IPS-11a (cell line): Measurements from ENCODE around the gene IGF2.

Experiments
- H3K4me3 ChIP-seq: one replicate; pipeline ENCODE4 v1.5.1; 2013; ENCODE audit warnings: low read depth, low read length, control low read depth

Gene IGF2

GRCh38 chr11:2093575-2094353, 45.4 kb downstream of the IGF2 start:
- no peak overlapping the region for H3K4me3 ChIP-seq

GRCh38 chr11:2092956-2093412, 46.2 kb downstream of the IGF2 start:
- H3K4me3 ChIP-seq = no peak overlapping the region

GRCh38 chr11:2092464-2092910, 46.7 kb downstream of the IGF2 start:
- H3K4me3 ChIP-seq = no peak overlapping the region

DNA sequence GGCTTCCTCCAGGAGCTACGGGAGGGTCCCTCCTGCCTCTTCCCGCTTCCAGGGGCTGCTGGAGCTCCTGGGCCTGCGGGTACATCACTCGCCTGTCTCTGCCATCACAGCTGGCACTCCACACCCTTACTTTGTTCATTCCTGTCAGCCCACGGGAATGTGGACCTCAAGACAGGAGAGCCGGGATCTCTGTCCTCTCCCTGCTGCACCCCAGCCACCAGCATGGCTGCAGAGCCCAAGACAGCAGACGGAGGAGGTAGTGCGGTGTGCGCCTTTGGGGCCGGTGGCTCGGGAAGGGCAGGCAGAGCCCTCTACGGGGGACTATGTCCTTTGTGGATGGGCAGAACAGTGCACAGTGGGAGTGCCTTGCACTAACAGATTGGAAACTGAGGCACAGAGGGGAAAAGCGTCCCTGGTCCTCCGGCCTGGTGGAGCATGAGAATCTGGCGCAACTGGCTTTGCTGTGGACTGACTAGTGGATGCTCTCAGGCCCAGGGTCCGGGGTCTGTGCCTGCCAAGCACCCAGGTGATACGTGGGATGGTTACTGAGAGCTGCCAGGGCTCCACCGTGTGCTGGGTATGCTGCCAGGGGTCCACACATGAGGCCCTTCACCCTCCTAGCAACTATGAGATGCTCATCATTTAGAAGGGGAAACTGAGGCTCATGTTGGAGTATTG, 47.3 kb downstream of the IGF2 start:
- H3K4me3 ChIP-seq = no peak overlapping the region

DNA sequence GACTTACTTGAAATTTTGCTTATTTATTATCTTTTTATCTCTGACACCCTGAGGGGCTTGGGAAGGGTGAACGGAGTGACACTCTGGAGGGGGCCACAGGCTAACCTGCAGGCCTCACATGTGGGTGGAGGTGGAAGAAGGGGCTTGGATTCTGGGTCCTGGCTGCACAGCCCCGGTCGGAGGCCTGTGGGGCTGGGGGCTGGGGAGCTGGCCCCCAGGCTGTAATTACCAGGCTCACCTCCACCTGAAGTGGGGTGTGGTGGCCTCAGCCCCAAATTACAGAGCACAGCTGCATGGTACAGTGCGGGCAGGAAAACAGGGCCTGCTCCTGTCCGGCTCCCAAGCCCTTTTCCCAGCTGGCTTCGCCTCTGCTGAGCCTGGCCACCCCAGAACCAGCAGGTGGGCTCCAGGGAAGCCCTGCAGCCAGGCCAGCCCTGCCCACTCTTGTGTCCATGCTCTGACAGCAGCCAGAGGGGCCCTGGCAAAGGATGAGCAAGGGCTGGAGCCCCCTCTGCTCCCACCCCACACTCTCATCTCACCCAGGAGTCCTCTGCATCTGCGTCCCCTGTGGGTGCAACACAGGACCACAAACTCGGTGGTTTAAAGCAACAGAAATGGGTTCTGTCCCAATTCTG, 48.0 kb downstream of the IGF2 start:
- no peak overlapping the region for H3K4me3 ChIP-seq

DNA sequence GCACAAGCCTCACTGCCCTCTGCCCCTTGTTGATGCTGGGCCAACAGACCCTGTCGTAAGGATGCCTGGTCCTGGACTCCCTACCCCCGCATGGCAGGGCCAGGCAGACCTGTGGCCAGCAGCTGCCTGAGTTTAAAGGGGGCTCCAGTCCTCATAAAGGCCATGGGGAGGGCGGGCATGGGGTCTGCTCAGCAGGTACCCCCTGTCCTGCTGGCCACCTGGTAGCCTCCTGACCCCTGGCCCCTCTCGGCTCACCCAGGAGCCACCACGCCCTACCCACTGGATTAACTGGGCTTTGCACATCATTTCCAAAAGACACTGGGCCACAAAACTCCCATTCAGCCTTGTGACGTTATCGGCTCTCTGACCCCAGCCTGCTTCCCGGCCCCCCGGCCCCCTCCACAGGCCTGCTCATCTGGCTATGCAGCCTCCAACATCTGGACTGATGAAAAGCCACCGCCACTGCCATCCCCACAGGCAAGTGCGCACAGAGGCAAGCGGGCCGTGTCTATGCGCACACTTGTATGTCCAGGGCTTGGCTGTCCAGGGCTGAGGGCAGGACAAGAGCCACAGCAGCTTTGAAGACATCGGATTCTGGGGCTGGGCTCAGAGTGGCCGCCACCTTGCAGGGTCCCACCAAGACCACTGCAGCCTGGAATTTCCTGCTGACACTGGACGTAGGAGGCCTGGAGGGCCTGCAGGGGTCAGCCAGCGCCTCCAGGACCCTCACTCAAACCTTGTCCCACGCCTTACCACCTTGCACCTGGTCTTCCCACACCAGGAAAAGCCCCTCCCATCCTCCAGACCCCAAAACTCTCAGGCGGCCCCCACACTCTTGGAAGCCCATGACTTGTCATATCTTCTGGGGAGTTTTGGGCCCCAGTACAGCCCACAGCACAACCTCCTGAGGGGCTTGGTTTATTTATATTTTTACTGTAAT, 48.7 kb downstream of the IGF2 start:
- no peak overlapping the region for H3K4me3 ChIP-seq

DNA sequence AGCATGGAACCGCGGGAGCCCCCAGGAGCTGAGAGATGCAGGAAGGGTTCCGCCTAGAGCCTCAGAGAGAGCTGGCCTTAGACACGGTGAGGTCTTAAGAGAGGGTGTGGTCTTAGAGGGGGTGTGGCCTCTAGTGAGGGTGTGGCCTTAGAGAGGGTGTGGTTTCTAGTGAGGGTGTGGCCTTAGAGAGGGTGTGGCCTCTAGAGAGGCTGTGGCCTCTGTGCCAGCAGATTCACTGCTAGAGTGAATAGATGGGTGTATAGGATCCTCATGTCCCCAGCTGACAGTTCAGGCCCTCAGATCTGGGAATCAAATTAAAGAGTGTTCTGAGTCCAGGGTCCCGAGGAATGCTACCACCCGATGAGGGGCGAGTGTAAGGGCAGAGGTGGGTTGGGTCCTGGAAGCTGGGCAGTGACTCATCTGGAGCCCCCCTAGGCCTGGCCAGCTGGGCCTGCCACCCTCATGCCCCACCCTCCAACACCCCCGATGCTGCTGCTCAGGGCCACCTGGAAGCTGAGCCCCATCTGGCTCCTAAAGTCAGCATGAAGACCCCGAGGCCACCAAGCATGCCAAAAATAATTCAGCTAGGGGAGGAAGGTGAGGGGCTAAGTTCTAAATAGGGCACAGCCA, 49.5 kb downstream of the IGF2 start:
- no peak overlapping the region for H3K4me3 ChIP-seq

DNA sequence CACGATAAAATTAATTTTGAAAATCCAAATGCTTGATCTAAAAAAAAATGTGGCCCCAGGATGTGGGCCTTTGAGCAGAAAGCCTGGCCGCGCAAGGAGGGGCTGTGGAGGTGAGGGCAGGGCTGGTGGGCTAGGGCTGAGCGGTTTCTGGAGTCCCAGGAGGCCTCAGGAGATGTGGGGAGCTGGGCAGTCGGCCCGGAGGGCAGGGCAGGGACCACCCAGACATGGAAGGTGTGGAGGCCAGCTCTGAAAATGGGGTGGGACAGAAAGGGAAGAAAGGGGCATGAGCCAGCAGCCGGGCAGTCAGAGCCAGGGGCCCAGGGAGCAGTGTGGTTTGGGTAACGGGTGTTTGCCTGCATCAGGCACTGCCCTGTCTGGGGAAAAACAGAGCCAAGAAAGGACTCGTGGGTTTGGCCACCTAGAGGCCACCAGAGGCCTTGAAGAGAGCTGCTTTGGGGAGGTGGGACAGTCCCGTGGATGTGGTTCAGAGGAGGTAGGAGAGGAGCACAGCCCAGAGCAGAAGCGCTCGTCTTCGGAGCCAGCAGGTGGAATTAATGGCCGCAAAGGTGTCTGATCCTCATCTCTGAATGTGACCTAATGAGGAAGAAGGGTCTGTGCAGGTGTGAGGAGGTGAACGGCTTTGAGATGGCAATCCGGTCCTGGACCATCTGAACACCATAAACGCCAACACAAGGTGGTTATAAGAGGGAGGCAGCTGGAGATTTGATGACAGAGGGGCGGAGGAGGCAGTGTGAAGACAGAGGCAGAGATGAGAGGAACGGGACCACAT, 50.2 kb downstream of the IGF2 start:
- no peak overlapping the region for H3K4me3 ChIP-seq

DNA sequence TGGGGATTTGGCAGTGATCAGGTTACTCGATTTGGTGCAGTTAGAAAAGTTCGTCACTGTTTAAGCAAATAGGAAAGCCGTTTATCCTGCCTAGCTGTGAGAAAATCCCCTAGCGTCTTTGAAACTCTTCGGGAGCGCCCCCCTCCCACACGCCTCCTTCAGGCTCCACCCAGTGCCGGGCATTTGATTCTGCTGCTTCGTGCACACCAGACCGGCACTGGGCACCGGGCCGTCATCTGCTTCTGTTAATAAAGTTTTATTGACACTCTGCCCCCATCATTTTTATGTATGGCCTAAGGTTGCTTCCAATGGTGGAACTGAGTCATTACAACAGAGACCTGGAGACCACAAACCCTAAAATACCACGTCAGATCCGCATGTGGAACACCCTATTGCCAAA, 50.9 kb downstream of the IGF2 start:
- H3K4me3 ChIP-seq = no peak overlapping the region

- no peak overlapping the region for H3K4me3 ChIP-seq
These were observed 52.7 kb downstream of the IGF2 start for GRCh38 chr11:2086239-2087040.

DNA sequence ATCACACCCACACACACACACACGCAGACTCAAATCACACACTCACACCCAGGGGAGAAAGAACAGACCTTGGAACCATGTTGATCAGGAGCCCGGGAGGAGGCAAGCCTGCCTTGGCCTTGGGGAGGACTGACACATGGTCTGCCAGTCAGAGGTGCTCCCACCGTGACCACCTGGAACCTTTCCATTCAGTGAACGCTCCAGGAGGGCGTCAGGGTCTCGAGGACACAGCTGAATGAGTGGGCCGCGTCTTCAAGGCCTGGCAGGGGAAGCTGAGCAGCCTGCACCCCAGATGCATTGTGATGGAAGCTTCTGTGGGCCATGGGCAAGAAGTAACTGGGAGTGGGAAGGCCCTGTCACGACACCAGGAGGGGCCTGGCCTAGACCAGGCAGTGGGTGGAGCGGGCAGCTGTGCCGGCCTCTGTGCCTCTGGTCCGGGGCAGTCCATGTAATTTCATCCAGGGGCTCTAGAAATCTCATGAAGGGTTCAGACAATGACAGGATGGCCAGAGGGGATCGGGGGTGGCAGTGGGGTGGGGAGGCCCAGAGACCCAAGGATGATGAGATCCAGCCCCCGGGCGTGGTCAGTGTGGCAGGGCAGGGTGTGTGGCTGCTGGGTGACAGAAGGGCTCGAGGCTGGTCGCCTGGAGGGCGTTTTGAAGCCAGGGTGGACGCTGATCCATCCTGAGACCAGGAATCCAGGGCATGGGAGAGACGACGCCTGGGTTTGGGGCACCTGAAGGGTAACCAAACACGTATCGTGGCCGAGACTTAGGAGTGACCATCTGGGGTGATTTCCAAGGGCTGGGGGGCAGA, 53.7 kb downstream of the IGF2 start:
- no peak overlapping the region for H3K4me3 ChIP-seq

GRCh38 chr11:2084721-2085120, 54.5 kb downstream of the IGF2 start:
- no peak overlapping the region for H3K4me3 ChIP-seq
